ENCODE data around the gene CIBAR2. TPM values are rescaled to one million over a fixed set of nuclear protein-coding genes. Genes with fewer than 3 reads are reported as not detected.
"Not testable (repeated sequence)": the region's sequence is repeated elsewhere in the genome, so short reads cannot be mapped to it uniquely, and the experiment has no call there.

The CIBAR2 gene
- total and polyA plus RNA-seq, 7 donors: not detected

DNA sequence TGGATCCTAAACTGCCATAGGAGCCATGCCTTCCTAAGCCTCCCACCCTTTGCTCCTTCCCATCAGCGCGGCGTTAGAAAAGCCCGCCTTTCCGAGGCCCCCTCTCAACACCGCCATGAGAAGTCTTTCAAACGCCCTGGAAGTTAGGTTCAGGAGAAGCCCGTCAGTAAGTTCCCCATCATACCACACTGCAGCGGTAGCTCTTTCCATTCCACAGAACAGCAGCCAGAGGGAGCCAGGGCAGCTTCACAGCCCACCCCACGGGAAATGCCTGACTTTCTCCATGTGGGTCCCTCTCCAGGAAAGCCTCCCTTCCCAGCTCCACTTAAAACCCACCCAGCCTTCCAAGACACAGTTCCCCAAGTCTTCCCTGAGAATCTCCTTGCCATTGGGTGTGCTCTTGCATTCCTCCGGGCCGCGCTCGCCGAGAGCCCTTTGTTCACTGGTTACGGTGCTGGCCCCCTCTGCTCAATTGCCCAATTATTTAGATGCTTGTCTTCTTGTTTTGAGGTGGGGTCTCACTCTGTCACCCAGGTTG lies 56.0 kb downstream of the CIBAR2 start:
- 78 to 93% methylated on average over 16 of the region's 16 CpGs for WGBS, 2 donors
- TF ChIP-seq, protein P1, sequence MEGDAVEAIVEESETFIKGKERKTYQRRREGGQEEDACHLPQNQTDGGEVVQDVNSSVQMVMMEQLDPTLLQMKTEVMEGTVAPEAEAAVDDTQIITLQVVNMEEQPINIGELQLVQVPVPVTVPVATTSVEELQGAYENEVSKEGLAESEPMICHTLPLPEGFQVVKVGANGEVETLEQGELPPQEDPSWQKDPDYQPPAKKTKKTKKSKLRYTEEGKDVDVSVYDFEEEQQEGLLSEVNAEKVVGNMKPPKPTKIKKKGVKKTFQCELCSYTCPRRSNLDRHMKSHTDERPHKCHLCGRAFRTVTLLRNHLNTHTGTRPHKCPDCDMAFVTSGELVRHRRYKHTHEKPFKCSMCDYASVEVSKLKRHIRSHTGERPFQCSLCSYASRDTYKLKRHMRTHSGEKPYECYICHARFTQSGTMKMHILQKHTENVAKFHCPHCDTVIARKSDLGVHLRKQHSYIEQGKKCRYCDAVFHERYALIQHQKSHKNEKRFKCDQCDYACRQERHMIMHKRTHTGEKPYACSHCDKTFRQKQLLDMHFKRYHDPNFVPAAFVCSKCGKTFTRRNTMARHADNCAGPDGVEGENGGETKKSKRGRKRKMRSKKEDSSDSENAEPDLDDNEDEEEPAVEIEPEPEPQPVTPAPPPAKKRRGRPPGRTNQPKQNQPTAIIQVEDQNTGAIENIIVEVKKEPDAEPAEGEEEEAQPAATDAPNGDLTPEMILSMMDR (IDR thresholded peaks at IDR 0.05): peak in 3 of 4 experiments; percentile 11 to 45 (median 32)
- TF ChIP-seq POLR2A (IDR thresholded peaks at IDR 0.05): no peak
- intact Hi-C loops (cut with DNase I): no loop called here
- Histone ChIP-seq H3K4me3 (peak overlapping the region in 2 of 4 donors; percentile 33 to 36), H3K4me1 (peaks cover 0 to 32% (median 23%) of the 10 kb centered on the region in 4 donors), H3K27ac (peak overlapping the region; percentile 76 to 84 (median 79)), H3K27me3 (no peaks in the 10 kb centered on the region), H3K36me3 (peaks cover 0 to 5% (median 0%) of the 10 kb centered on the region in 4 donors), H3K9me3 (no peaks in the 10 kb centered on the region)
- DNase-seq: no peak

DNA sequence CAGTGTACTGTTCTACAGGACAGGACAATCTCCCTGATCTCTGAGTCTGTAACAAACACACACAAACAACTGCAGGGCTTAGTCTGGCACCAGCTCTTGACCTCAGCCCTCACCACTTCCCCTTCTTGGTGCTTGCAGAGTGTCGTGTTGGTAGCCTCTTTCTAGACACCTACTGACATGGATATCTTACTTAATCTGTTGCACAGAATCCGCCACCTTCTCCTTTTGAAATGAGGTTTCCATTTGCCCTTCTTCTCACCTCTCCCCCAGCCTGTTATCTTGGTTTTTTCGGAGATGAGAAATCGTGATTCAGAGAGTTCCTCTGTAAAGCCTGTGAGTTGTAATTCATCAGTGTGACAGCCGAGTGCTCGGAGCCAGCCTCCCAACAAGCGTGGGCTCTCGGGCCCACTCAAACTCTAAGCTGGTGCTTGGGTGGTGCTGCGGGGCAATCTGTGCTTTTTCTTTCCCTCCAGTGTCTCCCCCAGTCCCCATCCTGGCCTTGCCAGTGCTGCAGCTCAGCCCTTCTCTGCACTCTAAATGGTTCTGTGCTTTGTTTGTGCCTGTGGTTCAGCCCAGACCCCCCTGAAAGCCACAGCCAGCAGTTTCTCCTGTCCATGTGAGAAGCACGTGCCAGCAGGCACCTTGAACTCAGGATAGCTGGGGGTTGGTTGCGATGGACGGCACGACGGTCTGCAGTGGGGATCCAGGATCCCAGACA lies 56.6 kb downstream of the CIBAR2 start:
- no peak for TF ChIP-seq POLR2A (IDR thresholded peaks at IDR 0.05)
- peak in 2 of 4 donors; percentile 41 to 54 for TF ChIP-seq POLR2AphosphoS5 (IDR thresholded peaks at IDR 0.05)
- TF ChIP-seq, protein P1 (IDR thresholded peaks at IDR 0.05): no peak
- Histone ChIP-seq H3K27ac (peak overlapping the region; percentile 76 to 84 (median 79)), H3K36me3 (peaks cover 0 to 5% (median 0%) of the 10 kb centered on the region in 4 donors), H3K4me1 (peaks cover 0 to 38% (median 29%) of the 10 kb centered on the region in 4 donors), H3K9me3 (no peaks in the 10 kb centered on the region), H3K27me3 (no peaks in the 10 kb centered on the region), H3K4me3 (peak overlapping the region; percentile 10 to 36 (median 28))
- DNase-seq: no peak
- intact Hi-C loops (cut with DNase I): no loop called here
- 39 to 70% methylated on average over 14 of the region's 14 CpGs for whole genome bisulfite sequencing, 2 donors

DNA sequence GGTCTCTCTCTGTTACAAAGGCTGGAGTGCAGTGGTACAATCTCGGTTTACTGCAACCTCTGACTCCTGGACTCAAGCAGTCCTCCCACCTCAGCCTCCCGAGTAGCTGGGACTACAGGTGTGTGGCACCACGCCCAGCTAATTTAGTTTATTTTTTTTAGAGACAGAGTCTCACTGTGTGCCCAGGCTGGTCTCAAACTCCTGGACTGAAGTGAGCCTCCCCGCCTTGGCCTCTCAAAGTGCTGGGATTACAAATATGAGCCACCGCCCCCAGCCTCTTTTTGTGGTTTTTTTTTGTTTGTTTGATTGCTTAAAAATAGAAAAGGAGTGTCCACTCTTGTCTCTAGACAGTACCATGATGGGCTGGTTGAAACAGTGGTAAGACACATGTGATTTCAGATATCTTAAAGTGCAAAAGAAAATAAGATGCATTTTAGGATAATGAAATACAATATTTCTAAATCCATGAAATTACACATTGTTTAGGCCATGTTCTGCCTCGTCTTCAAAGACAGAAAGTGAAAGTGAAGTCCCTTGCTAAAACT lies 57.3 kb downstream of the CIBAR2 start:
- 48 to 55% methylated on average over 6 of the region's 6 CpGs for WGBS, 2 donors
- no peak for DNase-seq
- no peak for TF ChIP-seq POLR2AphosphoS5 (IDR thresholded peaks at IDR 0.05)
- no peak for TF ChIP-seq POLR2A (IDR thresholded peaks at IDR 0.05)
- TF ChIP-seq, protein P1 (IDR thresholded peaks at IDR 0.05): no peak
- TF ChIP-seq EP300 (IDR thresholded peaks at IDR 0.05): no peak
- H3K36me3 ChIP-seq: peaks cover 0 to 5% (median 0%) of the 10 kb centered on the region in 4 donors
- H3K27ac ChIP-seq: peak overlapping the region; percentile 76 to 84 (median 79)
- H3K4me1 ChIP-seq: peaks cover 0 to 42% (median 31%) of the 10 kb centered on the region in 4 donors
- H3K4me3 ChIP-seq: peak overlapping the region; percentile 10 to 36 (median 28)
- H3K27me3 ChIP-seq: no peaks in the 10 kb centered on the region
- intact Hi-C loops (cut with DNase I): no loop called here
- H3K9me3 ChIP-seq: no peaks in the 10 kb centered on the region

DNA sequence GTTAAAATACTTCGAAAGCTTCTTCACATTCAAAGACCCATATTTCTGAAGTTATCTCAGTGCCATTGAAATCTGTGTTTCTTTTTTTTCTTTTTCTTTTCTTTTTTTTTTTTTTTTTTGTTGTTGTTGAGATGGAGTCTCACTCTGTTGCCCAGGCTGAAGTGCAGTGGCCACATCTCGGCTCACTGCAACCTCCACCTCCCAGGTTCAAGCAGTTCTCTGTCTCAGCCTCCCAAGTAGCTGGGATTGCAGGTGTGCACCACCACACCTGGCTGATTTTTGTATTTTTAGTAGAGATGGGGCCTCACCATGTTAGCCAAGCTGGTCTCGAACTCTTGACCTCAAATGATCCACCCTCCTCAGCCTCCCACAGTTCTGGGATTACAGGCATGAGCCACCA lies 58.0 kb downstream of the CIBAR2 start:
- H3K4me3 ChIP-seq; H3K27me3 ChIP-seq; intact Hi-C loops (cut with DNase I); DNase-seq; H3K9me3 ChIP-seq; H3K36me3 ChIP-seq: not testable (repeated sequence)
- 95 to 98% methylated on average over 3 of the region's 3 CpGs for WGBS, 2 donors
- Histone ChIP-seq H3K27ac (peak overlapping the region; percentile 76 to 84 (median 79)), H3K4me1 (peaks cover 0 to 42% (median 31%) of the 10 kb centered on the region in 4 donors)

DNA sequence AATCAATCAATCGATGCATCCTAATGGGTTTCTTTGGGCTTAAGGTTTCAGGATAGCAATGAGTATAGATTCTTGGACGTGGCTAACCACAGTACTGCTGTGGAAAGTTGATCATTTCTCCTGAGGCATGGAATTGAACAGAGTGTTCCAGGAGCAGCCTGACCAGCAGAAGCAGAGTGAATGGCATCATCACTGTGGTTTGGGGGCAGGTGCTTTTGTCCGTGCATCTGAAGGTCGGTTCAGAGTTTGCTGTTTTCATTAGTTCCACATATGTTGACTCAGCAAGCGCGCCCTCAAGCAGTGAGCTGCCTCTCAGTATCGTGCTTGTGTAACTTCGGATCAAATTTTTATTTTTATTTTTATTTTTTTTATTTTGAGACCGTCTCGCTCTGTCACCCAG lies 59.7 kb downstream of the CIBAR2 start:
- TF ChIP-seq EP300 (IDR thresholded peaks at IDR 0.05) (no peak), POLR2AphosphoS5 (IDR thresholded peaks at IDR 0.05) (no peak), POLR2A (IDR thresholded peaks at IDR 0.05) (no peak)
- TF ChIP-seq, protein P1 (IDR thresholded peaks at IDR 0.05): no peak
- peaks cover 0 to 43% (median 34%) of the 10 kb centered on the region in 4 donors for H3K4me1 ChIP-seq
- no peaks in the 10 kb centered on the region for H3K36me3 ChIP-seq
- H3K4me3 ChIP-seq: no peak overlapping the region
- no peaks in the 10 kb centered on the region for H3K9me3 ChIP-seq
- intact Hi-C loops (cut with DNase I): no loop called here
- DNase-seq: no peak
- 94 to 95% methylated on average over 10 of the region's 10 CpGs for WGBS, 2 donors
- peak overlapping the region in 1 of 4 donors; percentile 1 for H3K27ac ChIP-seq
- no peaks in the 10 kb centered on the region for H3K27me3 ChIP-seq

Measured in sigmoid colon (tissue), 7 donors.